ENCODE data around the gene SDK1.

The SDK1 gene

DNA sequence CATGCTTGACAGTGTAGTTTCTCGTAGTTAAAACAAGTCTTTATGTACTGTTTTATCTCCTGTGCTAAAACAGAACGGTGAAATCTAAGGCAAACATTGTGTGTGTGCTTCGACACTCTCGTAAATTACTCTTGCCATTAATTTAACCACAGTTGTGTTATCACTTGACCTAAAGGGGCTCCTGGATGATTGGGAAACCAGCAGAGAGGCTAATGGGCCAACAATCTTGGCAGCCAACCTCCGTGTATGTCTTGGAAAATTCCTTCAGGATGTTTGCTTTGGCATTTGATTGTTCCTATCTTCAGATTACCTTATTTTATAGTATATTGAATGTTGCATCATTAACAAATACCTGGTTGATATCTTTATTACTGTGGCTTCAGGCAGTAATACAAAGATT lies 409.5 kb downstream of the SDK1 start:
- Histone ChIP-seq H3K9me3 (ENCODE audit: control insufficient read depth, insufficient read depth, low read length) (no peaks in the 10 kb centered on the region), H3K9me2 (replicated peaks; ENCODE audit: control insufficient read depth, low read length) (no peaks in the 10 kb centered on the region), H4K20me1 (ENCODE audit: control insufficient read depth, insufficient read depth, low read depth, low read length) (no peaks in the 10 kb centered on the region), H3K27me3 (ENCODE audit: control insufficient read depth, low read length) (no peaks in the 10 kb centered on the region), H3K4me3 (ENCODE audit: low read length) (no peak overlapping the region), H3K36me3 (ENCODE audit: control insufficient read depth, low read length) (no peaks in the 10 kb centered on the region), H3K4me1 (ENCODE audit: control insufficient read depth, low read length) (no peaks in the 10 kb centered on the region), H3K27ac (ENCODE audit: low read depth, low read length) (no peak overlapping the region), H3K4me2 (ENCODE audit: low read length) (no peak overlapping the region), H3K79me2 (ENCODE audit: control insufficient read depth, low read length) (no peaks in the 10 kb centered on the region), H3F3A (ENCODE audit: control insufficient read depth, insufficient read depth) (no peaks in the 10 kb centered on the region)
- TF ChIP-seq EZH2phosphoT487 (IDR thresholded peaks at IDR 0.05; ENCODE audit: borderline replicate concordance, low read length): no peak
- TF ChIP-seq, protein P1, sequence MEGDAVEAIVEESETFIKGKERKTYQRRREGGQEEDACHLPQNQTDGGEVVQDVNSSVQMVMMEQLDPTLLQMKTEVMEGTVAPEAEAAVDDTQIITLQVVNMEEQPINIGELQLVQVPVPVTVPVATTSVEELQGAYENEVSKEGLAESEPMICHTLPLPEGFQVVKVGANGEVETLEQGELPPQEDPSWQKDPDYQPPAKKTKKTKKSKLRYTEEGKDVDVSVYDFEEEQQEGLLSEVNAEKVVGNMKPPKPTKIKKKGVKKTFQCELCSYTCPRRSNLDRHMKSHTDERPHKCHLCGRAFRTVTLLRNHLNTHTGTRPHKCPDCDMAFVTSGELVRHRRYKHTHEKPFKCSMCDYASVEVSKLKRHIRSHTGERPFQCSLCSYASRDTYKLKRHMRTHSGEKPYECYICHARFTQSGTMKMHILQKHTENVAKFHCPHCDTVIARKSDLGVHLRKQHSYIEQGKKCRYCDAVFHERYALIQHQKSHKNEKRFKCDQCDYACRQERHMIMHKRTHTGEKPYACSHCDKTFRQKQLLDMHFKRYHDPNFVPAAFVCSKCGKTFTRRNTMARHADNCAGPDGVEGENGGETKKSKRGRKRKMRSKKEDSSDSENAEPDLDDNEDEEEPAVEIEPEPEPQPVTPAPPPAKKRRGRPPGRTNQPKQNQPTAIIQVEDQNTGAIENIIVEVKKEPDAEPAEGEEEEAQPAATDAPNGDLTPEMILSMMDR (IDR thresholded peaks at IDR 0.05; ENCODE audit: low read depth, low read length, poor library complexity, severe bottlenecking): no peak

GRCh38 chr7:3712841-3713240 lies 411.8 kb downstream of the SDK1 start:
- no peaks in the 10 kb centered on the region for H3F3A ChIP-seq (ENCODE audit: control insufficient read depth, insufficient read depth)
- no peaks in the 10 kb centered on the region for H3K36me3 ChIP-seq (ENCODE audit: control insufficient read depth, low read length)
- TF ChIP-seq, protein P1 (IDR thresholded peaks at IDR 0.05; ENCODE audit: low read depth, low read length, poor library complexity, severe bottlenecking): no peak
- H3K27ac ChIP-seq (ENCODE audit: low read depth, low read length): no peak overlapping the region
- H3K27me3 ChIP-seq (ENCODE audit: control insufficient read depth, low read length): no peaks in the 10 kb centered on the region
- no peaks in the 10 kb centered on the region for H3K9me3 ChIP-seq (ENCODE audit: control insufficient read depth, insufficient read depth, low read length)
- no peaks in the 10 kb centered on the region for H3K4me1 ChIP-seq (ENCODE audit: control insufficient read depth, low read length)
- H3K4me3 ChIP-seq (ENCODE audit: low read length): no peak overlapping the region
- H3K9me2 ChIP-seq (replicated peaks; ENCODE audit: control insufficient read depth, low read length): no peaks in the 10 kb centered on the region
- H4K20me1 ChIP-seq (ENCODE audit: control insufficient read depth, insufficient read depth, low read depth, low read length): no peaks in the 10 kb centered on the region
- no peaks in the 10 kb centered on the region for H3K79me2 ChIP-seq (ENCODE audit: control insufficient read depth, low read length)
- no peak overlapping the region for H3K4me2 ChIP-seq (ENCODE audit: low read length)

- Histone ChIP-seq H3K36me3 (ENCODE audit: control insufficient read depth, low read length) (no peaks in the 10 kb centered on the region), H3K27me3 (ENCODE audit: control insufficient read depth, low read length) (no peaks in the 10 kb centered on the region), H3K4me2 (ENCODE audit: low read length) (no peak overlapping the region), H3K4me1 (ENCODE audit: control insufficient read depth, low read length) (peaks cover 3% of the 10 kb centered on the region; the same call in 1 of the 2 replicates), H3K27ac (ENCODE audit: low read depth, low read length) (no peak overlapping the region), H3K9me2 (replicated peaks; ENCODE audit: control insufficient read depth, low read length) (no peaks in the 10 kb centered on the region), H3K79me2 (ENCODE audit: control insufficient read depth, low read length) (no peaks in the 10 kb centered on the region), H3F3A (ENCODE audit: control insufficient read depth, insufficient read depth) (no peaks in the 10 kb centered on the region), H3K4me3 (ENCODE audit: low read length) (no peak overlapping the region), H4K20me1 (ENCODE audit: control insufficient read depth, insufficient read depth, low read depth, low read length) (no peaks in the 10 kb centered on the region), H3K9me3 (ENCODE audit: control insufficient read depth, insufficient read depth, low read length) (no peaks in the 10 kb centered on the region)
- TF ChIP-seq, protein P1 (IDR thresholded peaks at IDR 0.05; ENCODE audit: low read depth, low read length, poor library complexity, severe bottlenecking): no peak
- no peak for TF ChIP-seq EZH2phosphoT487 (IDR thresholded peaks at IDR 0.05; ENCODE audit: borderline replicate concordance, low read length)
Observed at GRCh38 chr7:3721422-3721821, 420.4 kb downstream of the SDK1 start.

Data from DOHH2 (cell line).